ENCODE results near the gene POU6F2. TPM values are rescaled to one million over a fixed set of nuclear protein-coding genes. Genes with fewer than 3 reads are reported as not detected.

The POU6F2 gene
- total RNA-seq, 6 experiments from 2014 or later = 0.12 to 2.1 (median 0.64) TPM; not detected in 2

DNA sequence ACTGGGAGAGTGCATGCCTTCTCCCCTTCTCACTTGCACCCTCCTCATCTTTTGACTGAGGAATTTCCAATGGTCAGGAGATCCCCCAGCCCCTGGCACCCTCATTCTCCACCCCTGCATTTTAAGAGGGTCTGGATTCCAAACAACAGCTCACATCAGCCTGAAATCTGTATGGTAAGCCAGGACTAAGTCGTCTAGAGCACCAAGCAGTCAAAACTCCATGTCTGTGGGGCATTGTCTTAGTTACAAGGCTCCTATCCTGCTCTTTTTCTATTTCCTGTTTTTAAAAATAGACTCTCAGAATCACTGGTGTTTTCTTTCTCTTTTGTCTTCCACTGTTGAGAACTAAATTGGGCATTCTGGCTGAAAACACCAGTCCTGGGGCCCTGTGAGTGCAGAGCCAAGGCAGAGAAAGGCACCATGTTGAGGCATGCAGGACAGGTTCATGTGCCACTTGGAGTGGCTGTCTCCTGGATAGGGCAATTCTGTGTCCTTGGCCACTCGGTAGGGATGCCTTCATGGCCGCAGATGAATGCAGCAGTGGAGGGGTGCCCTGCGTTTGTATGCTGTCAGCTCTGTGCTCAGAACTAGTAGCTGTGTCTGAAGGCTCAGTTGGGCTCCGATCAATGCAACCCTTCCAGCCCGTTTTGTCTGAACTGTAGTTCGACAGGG, 371.9 kb downstream of the POU6F2 start:
- Histone ChIP-seq H3K27ac (no peak overlapping the region), H3K4me1 (peaks cover 0 to 6% (median 0%) of the 10 kb centered on the region in 4 donors), H3K27me3 (no peaks in the 10 kb centered on the region), H3K4me3 (no peak overlapping the region), H3K36me3 (no peaks in the 10 kb centered on the region), H3K9me3 (no peaks in the 10 kb centered on the region)
- intact Hi-C loops (cut with DNase I) = no loop called here
- ATAC-seq (no peak), DNase-seq (no peak)
- 79% methylated on average over 7 of the region's 7 CpGs for WGBS (ENCODE audit: insufficient coverage, low coverage, low lambda C conversion rate, missing lambda C conversion rate)
- no peak for TF ChIP-seq CTCF (IDR thresholded peaks at IDR 0.05)
- no peak for TF ChIP-seq POLR2A (IDR thresholded peaks at IDR 0.05)

DNA sequence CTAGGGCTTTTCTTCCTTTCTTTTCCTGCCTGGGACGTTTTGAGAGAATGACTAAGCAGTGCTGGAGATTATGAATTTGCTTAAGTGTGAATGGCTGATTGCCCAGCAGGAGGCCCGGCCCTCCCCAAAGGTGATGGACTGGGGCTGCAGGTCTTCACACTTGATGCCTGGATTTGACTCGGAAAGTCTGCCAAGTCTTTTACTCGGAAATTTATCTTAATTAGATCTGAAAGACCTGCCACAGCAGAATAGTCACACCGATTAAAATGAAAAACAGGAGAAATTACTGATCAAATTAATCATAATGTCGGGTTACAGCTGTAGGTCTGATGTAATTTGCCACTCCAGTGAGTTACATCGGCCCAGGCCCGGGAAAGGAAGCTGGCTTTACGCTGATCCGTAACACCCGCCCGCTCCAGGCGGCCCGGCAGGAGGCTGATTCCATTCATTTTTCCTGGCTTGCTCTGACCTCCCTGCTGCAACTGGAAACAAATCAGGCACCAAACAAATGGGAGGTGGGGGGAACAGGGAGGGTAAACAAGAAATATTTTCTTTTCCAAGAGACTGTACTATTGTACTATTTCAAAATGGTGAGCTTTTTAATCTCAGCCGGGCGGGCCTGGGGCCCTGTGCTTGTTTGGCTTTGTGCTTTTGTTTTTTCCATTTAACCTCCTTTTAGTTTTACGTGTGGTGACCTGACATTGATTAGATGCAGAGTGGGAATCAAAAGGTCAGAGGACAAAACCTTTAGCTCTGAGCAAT, 376.1 kb downstream of the POU6F2 start:
- H3K36me3 ChIP-seq = no peaks in the 10 kb centered on the region
- H3K4me1 ChIP-seq = peaks cover 0 to 6% (median 0%) of the 10 kb centered on the region in 4 donors
- no peaks in the 10 kb centered on the region for H3K9me3 ChIP-seq
- no peak overlapping the region for H3K27ac ChIP-seq
- no peak overlapping the region for H3K4me3 ChIP-seq
- ATAC-seq = peak; percentile 61 to 89 (median 82)
- peak in 2 of 3 donors; percentile 58 to 70 for DNase-seq
- TF ChIP-seq CTCF (IDR thresholded peaks at IDR 0.05) (no peak), POLR2A (IDR thresholded peaks at IDR 0.05) (no peak)
- H3K27me3 ChIP-seq = no peaks in the 10 kb centered on the region
- WGBS (ENCODE audit: insufficient coverage, low coverage, low lambda C conversion rate, missing lambda C conversion rate) = 24% methylated on average over 17 of the region's 17 CpGs
- intact Hi-C loops (cut with DNase I) = no loop called here

DNA sequence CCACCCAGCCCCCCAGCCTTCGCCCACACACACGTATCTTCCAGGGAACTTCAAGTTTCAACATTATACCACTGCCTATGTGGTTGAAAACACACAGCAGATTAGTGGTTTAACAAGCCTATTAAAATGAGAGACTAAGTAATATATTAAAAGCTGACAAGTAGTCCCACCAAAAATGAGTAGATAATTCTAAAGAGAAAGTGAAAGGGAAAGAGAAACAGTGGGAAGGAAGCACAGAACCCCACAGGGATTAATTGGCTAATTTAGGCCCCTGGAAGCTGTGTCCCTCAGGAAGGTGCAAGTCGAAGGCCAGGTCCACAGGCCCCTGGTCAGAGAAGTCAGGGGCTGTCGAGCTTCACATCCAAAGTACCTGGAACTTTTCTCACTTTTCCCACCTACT, 378.0 kb downstream of the POU6F2 start:
- no peak for DNase-seq
- no peaks in the 10 kb centered on the region for H3K27me3 ChIP-seq
- no peak for ATAC-seq
- 68% methylated on average over 4 of the region's 4 CpGs for WGBS (ENCODE audit: insufficient coverage, low coverage, low lambda C conversion rate, missing lambda C conversion rate)
- TF ChIP-seq POLR2A (IDR thresholded peaks at IDR 0.05) (no peak), CTCF (IDR thresholded peaks at IDR 0.05) (no peak)
- H3K4me1 ChIP-seq = peaks cover 0 to 6% (median 0%) of the 10 kb centered on the region in 4 donors
- H3K4me3 ChIP-seq = no peak overlapping the region
- H3K9me3 ChIP-seq = no peaks in the 10 kb centered on the region
- H3K27ac ChIP-seq = no peak overlapping the region
- intact Hi-C loops (cut with DNase I) = no loop called here
- H3K36me3 ChIP-seq = no peaks in the 10 kb centered on the region

DNA sequence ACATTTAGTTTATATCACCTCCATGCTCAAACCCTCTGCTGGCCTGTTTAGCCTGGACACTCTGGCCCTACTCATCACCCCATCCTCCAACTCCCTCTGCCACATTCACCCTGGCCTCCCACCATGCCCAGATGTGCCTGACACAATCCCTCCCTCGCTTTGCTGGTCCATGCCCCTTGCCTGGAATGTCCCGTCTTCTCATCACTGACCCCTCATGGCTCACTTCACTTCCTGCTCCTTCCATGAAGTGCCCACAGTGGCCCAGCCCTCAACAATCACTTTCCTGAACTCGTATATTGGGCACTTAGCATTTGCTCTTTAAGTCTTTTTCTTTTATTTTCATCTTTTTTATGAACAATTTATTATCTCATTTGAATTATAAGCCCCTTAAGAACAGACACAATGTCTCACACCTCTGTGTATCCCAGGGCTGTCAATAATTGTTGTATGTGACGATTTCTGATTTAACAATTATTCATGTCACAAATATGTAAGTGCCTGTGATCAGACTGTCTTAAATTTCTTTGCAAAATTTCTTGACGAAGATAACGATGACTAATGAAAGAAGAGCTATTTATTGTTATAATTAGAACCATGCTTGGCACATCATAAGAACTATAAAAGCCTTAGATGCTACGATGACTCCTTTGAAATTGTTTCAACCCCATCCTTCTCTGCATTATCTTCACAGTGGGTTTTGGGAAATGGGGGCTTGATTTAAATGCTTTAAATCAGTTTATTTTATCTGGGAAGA, 378.6 kb downstream of the POU6F2 start:
- intact Hi-C loops (cut with DNase I) = no loop called here
- no peak for DNase-seq
- Histone ChIP-seq H3K9me3 (no peaks in the 10 kb centered on the region), H3K4me1 (peaks cover 0 to 6% (median 0%) of the 10 kb centered on the region in 4 donors), H3K27ac (no peak overlapping the region), H3K36me3 (no peaks in the 10 kb centered on the region), H3K4me3 (no peak overlapping the region), H3K27me3 (no peaks in the 10 kb centered on the region)
- ATAC-seq = no peak
- WGBS (ENCODE audit: insufficient coverage, low coverage, low lambda C conversion rate, missing lambda C conversion rate) = 78% methylated on average over 7 of the region's 7 CpGs
- TF ChIP-seq CTCF (IDR thresholded peaks at IDR 0.05) = no peak
- no peak for TF ChIP-seq POLR2A (IDR thresholded peaks at IDR 0.05)

Measured in right lobe of liver (tissue), 6 donors.